GM10847 (cell line): ENCODE data around the gene P2RY8.
A peak's percentile ranks its signal among the peaks of the same experiment; 100 is the strongest.

Source experiments
- POLR2A ChIP-seq: IDR thresholded peaks from 2 replicates; pipeline ENCODE4 v1.6.1; 2011; ENCODE audit not compliant: insufficient read length; ENCODE audit errors: extremely low read depth

The P2RY8 gene

DNA sequence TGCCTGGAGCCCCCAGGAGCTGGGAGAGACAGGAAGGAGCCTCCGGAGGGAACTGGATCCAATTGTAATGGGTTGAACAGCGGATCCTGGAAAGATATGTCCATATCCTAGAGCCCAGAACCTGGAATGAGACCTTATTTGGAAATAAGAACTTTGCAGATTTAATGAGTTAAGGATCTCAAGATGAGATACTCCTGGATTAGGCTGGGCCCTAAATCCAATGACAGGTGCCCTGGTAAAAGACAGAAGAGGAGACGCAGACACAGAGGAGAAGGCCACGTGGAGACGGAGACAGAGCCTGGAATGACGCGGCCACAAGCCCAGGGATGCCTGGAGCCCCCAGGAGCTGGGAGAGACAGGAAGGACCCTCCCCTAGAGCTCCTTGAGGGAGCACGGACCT is 34.1 kb downstream of the P2RY8 start:
- TF ChIP-seq POLR2A: no peak

DNA sequence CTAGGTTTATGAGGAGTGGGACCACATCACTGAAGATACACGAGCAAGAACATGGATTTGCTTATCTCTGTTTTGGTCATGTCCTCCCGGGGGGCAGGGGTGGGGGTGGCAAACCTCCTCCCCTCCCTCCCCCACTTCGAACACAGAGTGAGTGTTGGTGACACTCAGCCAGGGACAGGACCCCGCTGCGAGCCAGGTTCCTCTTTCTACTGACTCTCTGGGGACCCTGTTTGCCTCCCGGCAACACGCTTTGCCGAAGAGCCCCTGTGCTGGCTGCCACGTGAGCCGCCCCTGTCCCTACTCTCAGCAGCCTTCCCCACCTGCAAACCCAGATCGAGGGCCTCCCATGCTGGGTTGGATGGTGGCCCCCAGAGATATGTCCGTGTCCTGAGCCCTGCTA is 34.7 kb downstream of the P2RY8 start:
- no peak for TF ChIP-seq POLR2A

DNA sequence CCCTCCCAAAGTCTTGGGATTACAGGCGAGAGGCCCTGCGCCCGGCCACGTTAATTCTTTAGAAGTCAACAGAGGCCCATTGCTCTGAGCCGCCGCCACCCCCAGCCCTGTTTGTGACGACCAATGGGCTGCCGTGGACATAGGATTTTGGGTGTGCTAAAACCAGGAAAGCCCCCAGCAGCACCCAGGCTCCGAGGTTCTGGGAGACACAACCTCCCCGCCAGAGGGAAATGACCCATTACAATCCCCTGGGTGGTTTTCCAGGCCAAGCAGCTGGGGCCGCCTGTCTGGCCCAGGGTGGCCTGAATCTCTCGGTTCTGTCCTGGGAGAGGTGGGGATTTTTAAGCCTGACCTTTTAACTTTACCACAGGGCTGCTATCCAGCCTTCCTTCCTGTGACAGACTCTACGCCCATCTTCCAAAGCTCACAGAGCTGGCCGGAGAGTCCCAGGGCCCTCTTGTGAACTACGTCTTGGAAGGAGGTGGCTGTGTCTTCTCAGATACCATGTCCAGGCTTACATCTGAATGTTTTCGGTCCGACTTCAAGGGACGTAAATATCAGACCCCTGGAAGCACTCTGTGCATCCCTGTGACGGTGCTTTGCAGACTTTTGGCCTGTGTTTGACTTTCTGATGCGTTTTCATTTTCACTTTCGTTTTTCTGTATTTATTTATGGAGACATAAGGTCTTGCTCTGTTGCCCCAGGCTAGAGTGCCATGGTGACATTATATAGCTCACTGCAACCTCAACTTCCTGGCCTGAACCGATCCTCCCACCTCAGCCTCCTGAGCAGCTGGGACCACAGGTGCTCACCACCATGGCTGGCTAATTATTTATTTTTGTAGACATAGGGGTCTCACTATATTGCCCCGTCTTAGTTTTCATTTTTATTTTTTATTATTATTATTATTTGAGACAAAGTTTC is 36.0 kb downstream of the P2RY8 start:
- TF ChIP-seq POLR2A: no peak

DNA sequence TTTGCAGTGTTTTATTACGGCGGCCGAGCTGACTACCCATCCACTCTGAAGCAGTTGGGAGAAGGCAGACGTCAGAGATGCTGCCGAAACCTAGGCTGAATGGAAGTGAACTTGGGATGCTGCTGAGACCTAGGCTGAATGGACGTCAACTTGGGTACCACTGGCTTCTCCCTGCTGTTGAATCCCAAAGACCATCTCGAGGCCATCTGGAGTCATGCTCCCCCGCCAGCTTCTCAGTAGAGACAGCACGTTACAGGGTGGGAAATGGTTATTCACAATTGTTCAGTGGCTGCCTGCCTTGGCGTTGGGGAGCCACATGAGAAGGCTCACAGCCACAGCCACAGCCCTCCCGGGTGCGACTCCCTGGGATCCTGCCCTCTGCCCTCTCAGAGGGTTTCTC is 40.9 kb downstream of the P2RY8 start:
- TF ChIP-seq POLR2A: no peak

DNA sequence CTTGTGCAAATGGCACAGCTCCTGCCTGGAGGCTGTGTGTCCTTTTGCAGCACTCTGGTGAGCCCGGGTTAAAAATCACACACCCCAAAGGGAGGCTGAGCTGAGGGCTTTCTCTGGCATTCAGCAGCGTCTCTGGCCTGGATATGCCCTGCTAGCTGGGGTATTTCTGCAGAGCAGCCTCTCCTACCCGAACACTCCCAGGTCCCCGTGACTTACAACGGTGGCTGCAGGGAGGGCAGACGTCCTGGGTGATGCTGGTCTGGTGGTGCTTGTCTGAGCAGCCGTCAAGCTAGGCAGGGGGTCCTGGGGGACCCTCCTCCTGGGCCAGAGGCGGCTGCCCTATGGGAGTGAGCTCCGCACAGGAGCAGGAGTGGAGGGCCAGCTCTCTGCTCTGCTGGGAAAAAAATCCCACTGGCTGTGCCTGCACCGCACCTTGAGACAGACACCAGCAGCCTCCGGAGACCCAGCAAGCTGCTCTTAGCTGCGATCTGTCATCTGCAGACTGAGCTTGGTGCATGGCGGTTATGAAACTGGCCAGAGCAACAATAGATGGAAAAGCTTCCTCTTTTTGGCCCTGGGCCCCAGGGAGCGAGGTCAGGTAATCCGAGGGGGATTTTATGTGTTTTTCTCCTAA is 43.0 kb downstream of the P2RY8 start:
- TF ChIP-seq POLR2A: no peak

DNA sequence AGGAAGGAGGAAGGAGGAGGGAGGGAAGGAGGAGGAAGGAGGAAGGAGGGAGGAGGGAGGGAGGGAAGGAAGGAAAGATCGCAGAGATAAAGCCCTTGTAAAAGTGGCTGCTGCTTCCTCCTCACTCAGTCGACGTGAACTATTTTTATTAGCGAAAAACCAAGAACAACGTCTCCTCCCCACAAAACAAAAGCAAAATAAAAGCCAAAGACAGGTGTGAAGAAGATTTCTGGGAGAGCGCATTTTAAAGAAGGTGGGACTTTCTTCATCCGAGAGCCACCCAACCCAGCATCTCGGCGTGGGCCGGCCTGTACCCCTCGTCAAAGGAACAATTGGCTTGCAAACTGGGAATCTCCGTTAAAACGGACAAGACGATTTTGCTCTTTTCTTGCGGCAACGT is 43.6 kb downstream of the P2RY8 start:
- no peak for TF ChIP-seq POLR2A

DNA sequence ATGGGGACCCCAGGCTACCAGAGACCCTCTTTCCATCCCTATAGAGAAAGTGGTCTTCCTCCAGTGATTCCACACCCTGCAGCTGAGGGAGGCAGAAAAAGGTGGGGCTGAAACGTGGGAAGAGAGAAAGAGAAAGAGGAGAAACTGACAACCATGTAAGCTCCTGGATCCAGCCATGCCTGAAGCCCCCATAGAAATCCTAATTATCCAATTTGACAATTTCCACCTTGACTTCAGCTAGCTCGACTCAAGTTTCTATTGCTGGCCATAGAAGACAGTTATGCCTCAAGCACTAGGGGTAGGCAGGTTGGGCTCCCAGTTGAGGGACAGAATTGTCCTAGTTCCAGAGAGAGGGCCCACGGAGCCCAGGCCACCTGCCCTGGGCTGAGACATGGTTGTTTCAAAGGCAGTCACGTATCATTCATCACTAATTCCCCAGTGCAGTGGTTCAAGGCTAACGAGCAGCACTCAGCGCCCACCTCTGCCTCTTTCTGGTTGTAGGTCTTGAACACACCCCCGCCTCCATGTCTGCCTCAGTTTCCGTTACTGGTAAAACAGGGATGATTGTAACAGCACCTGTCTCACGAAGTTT is 44.5 kb downstream of the P2RY8 start:
- TF ChIP-seq POLR2A: no peak

DNA sequence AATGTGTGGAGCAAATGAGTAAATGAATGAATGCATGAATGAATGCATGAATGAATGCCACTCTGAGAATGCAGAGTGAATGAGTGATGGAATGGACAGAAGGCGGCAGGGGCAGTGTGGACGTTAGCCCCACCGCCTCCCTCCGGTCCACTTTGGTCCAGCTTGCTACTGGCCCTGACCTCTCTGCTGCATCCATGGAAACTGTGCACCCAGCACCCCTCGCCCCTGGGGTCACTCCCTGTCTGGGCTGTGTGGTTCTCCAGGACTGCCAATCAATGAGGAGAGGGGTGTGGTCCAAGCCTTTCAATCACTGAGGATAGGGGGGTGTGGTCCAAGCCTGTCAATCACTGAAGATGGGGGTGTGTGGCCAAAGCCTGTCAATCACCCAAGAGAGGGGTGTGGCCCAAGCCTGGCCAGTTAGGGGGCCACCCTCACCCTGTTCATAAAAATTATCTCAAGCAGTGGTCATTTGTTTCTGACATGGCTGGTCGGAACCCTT is 45.1 kb downstream of the P2RY8 start:
- TF ChIP-seq POLR2A: peak; percentile 13

DNA sequence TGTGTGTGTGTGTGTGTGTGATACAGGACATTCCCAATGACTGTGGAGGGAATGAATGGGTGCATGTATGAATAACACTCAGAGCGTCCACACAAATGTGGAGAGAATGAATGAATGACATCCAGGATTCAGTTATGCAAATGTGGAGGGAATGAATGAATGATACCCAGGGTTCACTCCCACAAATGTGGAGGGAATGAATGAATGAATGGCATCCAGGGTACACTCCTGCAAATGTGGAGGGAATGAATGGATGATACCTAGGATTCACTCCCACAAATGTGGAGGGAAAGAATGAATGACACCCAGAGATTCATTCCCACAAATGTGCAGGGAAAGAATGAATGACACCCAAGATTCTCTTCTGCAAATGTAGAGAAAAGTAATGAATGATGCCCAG is 48.2 kb downstream of the P2RY8 start:
- TF ChIP-seq POLR2A: no peak

DNA sequence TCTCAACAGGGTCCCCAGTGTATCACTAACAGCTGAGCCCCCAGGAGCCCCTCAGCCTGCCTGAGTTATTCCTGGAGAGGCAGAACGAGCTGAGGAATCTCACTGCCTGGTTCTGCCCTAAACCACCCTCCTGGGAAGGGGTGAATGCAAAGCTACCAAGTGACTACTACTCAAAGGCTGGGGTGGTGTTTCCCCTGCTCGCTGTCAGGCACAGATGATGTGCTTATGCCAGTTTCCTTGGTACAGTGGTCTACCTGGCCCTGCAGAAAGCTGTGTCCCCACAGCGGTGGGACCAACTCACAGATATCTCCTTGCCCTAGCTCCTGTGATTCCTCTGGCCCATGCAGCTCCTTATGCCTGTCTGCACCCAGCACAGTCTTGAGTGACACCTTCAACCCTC is 48.8 kb downstream of the P2RY8 start:
- TF ChIP-seq POLR2A: no peak

DNA sequence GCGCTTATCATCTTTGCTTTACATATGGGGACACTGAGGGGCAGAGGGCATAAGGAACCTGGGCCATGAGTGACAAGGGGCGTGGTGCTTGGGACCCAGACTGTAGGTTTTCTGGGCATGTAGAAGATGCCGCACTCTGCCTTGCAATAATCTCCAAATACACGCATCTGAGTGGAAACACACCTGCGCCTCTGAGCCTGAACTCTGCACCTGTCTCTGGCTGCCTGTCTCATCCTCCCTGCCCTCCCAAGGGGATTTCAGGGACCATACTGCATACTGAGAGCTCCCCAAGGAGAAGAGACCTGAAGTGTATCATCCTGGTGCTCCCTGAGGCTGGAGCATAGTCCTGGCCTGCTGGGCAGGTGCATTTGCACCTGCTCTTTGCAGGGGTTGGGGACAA is 49.6 kb downstream of the P2RY8 start:
- TF ChIP-seq POLR2A: no peak

DNA sequence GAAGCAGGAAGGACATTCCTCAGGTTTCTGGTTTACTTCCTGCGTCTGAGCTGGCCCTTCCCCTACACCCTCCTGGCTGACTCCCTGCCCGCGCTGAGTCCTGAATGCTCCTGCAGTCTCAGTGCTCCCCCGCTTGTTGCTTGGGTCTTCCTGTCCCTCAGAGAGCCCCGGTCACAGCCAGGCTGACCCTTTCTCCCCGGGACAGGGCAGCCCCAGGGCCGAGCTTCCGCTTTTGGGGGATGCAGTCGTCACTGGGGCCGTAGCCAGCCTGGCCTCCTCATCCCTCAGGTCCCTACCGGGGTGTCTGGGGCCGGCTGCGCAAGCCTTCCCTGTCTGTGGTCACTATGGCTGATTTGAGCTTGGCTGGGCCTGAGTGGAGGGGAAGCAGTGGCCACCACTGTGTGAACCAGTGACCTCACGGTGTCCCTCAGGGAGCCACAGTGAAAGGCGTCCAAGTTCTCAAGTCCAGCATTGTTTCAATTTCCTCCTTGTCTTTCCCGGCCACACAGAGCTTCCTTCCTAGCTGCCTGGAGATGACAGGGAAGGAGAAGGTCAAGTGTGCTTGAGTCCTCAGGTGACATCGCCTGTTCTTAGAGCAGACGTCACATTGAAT is 50.1 kb downstream of the P2RY8 start:
- no peak for TF ChIP-seq POLR2A

DNA sequence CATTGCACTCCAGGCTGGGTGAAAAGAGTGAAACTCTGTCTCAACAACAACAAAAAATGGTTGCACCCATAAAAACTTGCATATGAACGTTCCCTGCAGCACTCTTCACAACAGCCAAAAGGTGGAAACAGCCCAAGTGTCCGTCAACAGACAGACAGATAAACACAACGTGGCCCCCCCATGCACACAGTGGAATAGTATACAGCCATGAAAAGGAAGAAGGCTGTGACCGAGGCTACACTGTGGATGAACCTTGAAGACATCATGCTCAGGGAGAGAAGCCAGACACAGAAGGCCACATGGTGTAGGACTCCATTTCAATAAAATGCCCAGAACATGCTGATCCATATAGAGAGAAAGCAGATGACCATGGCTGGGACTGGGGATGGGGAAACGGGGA is 50.8 kb downstream of the P2RY8 start:
- no peak for TF ChIP-seq POLR2A

DNA sequence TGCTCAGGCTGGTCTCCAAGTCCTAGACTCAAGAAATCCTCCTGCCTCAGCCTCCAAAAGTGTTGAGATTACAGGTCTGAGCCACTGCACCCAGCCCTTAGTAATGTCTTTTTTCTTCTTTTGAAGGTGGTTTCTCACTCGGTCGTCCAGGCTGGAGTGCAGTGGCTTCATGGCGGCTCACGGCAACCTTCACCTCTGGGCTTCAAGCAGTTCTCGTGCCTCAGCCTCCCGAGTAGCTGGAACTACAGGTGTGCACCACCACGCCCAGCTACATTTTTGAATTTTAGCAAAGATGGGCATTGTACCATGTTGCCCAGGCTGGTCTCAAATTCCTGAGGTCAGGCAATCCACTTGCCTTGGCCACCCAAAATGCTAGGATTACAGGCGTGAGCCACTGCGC is 52.0 kb downstream of the P2RY8 start:
- no peak for TF ChIP-seq POLR2A

DNA sequence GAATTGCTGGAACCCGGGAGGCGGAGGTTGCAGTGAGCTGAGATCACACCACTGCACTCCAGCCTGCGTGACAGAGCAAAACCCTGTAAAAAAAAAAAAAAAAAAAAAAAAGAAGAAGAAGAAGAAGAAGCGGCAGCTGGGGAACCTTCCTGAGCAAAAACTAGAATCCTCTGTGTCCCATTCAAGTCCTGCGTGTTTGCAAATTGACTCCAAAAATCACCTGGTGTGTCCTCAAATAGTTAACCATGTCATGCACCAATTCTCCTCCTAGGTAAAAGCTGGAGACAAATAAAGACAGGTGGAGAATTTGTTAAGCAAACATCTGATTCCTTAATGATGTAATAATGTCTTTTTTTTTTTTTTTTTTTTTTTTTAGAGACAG is 52.4 kb downstream of the P2RY8 start:
- TF ChIP-seq POLR2A: no peak

DNA sequence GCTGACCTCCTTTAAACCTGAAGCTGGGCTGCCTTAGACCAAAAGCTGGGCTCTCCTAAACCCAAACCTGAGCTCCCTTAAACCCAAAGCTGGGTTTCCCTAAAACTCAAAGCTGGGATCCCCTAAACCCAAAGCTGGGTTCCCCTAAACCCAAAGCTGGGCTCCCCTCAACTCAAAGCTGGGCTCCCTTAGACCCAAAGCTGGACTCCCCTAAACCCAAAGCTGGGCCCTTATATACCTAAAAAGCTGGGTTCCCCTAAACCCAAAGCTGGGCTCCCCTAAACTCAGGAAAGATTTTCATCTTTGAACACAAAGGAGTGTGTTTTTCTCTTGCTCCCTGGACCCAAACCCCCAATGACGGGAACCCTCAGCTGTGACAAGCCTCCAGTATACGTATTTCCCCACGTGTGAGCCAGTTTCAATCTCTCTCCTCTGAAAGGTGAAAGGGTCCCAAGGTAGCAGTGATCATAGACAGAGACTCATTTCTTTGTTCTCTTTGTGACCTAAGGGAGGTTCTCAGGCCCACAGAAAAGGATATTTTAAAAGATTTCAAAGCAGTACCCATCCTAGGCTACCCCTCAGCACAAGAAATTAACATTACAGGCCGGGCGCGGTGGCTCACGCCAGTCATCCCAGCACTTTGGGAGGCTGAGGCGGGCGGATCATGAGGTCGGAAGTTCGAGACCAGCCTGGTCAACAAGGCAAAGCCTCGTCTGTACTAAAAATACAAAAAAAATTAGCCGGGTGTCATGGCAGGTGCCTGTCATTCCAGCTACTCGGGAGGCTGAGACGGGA is 52.9 kb downstream of the P2RY8 start:
- no peak for TF ChIP-seq POLR2A
